ENCODE measurements around the gene KANK2.

DNA sequence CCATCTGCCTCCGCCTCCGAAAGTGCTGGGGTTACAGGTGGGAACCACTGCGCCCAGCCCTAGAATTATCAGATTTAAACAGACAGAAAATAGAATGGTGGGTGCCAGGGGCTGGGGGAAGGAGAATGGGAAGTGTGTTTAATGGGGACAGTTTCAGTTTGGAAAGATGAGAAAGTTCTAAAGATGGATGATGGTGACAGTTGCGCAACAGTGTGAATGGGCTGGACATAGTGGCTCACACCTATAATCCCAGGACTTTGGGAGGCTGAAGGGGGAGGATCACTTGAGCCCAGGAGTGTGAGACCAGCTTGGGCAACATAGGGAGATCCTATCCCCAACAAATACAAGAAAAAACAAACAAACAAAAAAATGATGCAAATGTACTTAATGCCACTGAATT, 15.9 kb downstream of the KANK2 start:
- TF ChIP-seq, protein P1, sequence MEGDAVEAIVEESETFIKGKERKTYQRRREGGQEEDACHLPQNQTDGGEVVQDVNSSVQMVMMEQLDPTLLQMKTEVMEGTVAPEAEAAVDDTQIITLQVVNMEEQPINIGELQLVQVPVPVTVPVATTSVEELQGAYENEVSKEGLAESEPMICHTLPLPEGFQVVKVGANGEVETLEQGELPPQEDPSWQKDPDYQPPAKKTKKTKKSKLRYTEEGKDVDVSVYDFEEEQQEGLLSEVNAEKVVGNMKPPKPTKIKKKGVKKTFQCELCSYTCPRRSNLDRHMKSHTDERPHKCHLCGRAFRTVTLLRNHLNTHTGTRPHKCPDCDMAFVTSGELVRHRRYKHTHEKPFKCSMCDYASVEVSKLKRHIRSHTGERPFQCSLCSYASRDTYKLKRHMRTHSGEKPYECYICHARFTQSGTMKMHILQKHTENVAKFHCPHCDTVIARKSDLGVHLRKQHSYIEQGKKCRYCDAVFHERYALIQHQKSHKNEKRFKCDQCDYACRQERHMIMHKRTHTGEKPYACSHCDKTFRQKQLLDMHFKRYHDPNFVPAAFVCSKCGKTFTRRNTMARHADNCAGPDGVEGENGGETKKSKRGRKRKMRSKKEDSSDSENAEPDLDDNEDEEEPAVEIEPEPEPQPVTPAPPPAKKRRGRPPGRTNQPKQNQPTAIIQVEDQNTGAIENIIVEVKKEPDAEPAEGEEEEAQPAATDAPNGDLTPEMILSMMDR (IDR thresholded peaks at IDR 0.05; ENCODE audit: control extremely low read depth in 1 of 3, insufficient read depth in 1 of 3, low read depth in 1 of 3, low read length in 3 of 3) = no peak
- TF ChIP-seq CBX8 (IDR thresholded peaks at IDR 0.05; ENCODE audit: borderline replicate concordance, low read depth, low read length) (no peak), POLR2A (IDR thresholded peaks at IDR 0.05; ENCODE audit: control extremely low read depth in 1 of 2, low read depth in 2 of 2, low read length in 2 of 2) (no peak), KDM4A (IDR thresholded peaks at IDR 0.05; ENCODE audit: low read depth, low read length, severe bottlenecking) (no peak), EZH2 (IDR thresholded peaks at IDR 0.05; ENCODE audit: low read depth, low read length, severe bottlenecking) (no peak), SUZ12 (IDR thresholded peaks at IDR 0.05; ENCODE audit: low read length) (no peak), ZNF274 (IDR thresholded peaks at IDR 0.05; ENCODE audit: borderline replicate concordance, extremely low read depth, low read length) (no peak)
- TF ChIP-seq, protein P2, sequence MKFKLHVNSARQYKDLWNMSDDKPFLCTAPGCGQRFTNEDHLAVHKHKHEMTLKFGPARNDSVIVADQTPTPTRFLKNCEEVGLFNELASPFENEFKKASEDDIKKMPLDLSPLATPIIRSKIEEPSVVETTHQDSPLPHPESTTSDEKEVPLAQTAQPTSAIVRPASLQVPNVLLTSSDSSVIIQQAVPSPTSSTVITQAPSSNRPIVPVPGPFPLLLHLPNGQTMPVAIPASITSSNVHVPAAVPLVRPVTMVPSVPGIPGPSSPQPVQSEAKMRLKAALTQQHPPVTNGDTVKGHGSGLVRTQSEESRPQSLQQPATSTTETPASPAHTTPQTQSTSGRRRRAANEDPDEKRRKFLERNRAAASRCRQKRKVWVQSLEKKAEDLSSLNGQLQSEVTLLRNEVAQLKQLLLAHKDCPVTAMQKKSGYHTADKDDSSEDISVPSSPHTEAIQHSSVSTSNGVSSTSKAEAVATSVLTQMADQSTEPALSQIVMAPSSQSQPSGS (IDR thresholded peaks at IDR 0.05; ENCODE audit: low read length) = no peak

Measured in H1 (cell line).